ENCODE results near the gene RAD51. TPM values are rescaled to one million over a fixed set of nuclear protein-coding genes. Genes with fewer than 3 reads are reported as not detected.

RAD51 gene
- total and polyA plus RNA-seq, 9 of the 15 experiments (the other 6 are each of a cell fraction or from before 2014, with no cell fraction given) = 16.0 to 63.8 (median 34.6) TPM

- Histone ChIP-seq H2AFZ (ENCODE audit: low read depth, low read length) (peak overlapping the region; percentile 93), H3K4me3 (peak overlapping the region; percentile 54), H3K36me3 (ENCODE audit: control insufficient read depth, insufficient read depth, low read length) (peaks cover 19% of the 10 kb centered on the region; the same call in 2 of the 3 replicates), H4K20me1 (replicated peaks; ENCODE audit: control insufficient read depth, insufficient read depth, low read length) (no peaks in the 10 kb centered on the region), H3K4me1 (replicated peaks in 1 of 2; ENCODE audit: control insufficient read depth in 2 of 2, insufficient read depth in 2 of 2, low read length in 2 of 2) (peaks cover 5 to 14% of the 10 kb centered on the region in 2 experiments; a peak in 4 of 5 replicates), H3K4me2 (ENCODE audit: insufficient read depth, low read length) (peak overlapping the region; percentile 88), H3K9me1 (ENCODE audit: control insufficient read depth, insufficient read depth, low read length) (no peaks in the 10 kb centered on the region), H3K27ac (ENCODE audit: extremely low read depth, low read depth, low read length) (peak overlapping the region; percentile 90), H3K9ac (ENCODE audit: insufficient read depth in 1 of 2, low read depth in 2 of 2, low read length in 2 of 2) (peak overlapping the region; percentile 86 to 99), H3K27me3 (ENCODE audit: control insufficient read depth in 2 of 2, insufficient read depth in 2 of 2, low read length in 2 of 2) (no peaks in the 10 kb centered on the region), H3K79me2 (ENCODE audit: control insufficient read depth, insufficient read depth, low read length) (peaks cover 48% of the 10 kb centered on the region), H3K9me3 (replicated peaks; ENCODE audit: control insufficient read depth, insufficient read depth, low read depth, low read length) (no peaks in the 10 kb centered on the region)
- no TSS peak for BruUV-seq (replicated peaks)
- intact Hi-C loops (cut with micrococcal nuclease) = loop anchor here (5.0 kb wide), 1 partner anchor 102 kb away; the partner anchor contains the start of gene KNL1
- CTCF ChIA-PET (ENCODE audit: low intra/inter-chr PET ratio) = interaction anchor here (0.5 kb wide), 1 partner anchor 15 kb away, joined by 3 read pairs; no protein-coding TSS in a partner anchor
- in situ Hi-C loops (cut with MboI) = no loop called here
- POLR2A ChIA-PET = interaction anchor here (0.6 to 2.8 kb wide), 19 partner anchors 9 to 536 kb away, joined by 3 to 13 read pairs (median 4); partner anchors contain the start of genes GCHFR and SPINT1
- ATAC-seq = no peak
- peak in 1 of 4 experiments; percentile 29 for DNase-seq (ENCODE audit: extremely low read depth in 1 of 4, low spot score in 3 of 4)
- WGBS (ENCODE audit: insufficient coverage, low coverage, missing lambda C conversion rate) = 11% methylated on average over 31 of the region's 31 CpGs
- no peak for FAIRE-seq
- TF ChIP-seq SP2 (IDR thresholded peaks at IDR 0.05; ENCODE audit: extremely low read depth, low read depth, low read length, poor library complexity, severe bottlenecking) (no peak), RFX7 (CRISPR knock-in tag; IDR thresholded peaks at IDR 0.05) (no peak), DMBX1 (CRISPR knock-in tag; IDR thresholded peaks at IDR 0.05; ENCODE audit: borderline replicate concordance) (0 out of 2 replicates have a peak, but pooled peaks have one; percentile 12), ZNF282 (CRISPR knock-in tag; IDR thresholded peaks at IDR 0.05) (no peak), TEAD4 (IDR thresholded peaks at IDR 0.05; ENCODE audit: low read length) (peak; percentile 74), TEAD4 (CRISPR knock-in tag; IDR thresholded peaks at IDR 0.05; ENCODE audit: borderline replicate concordance) (no peak; the same call in 1 of the 2 replicates), TEAD1 (CRISPR knock-in tag; IDR thresholded peaks at IDR 0.05) (peak in 1 of 2 experiments; percentile 88; a peak in 1 of 4 replicates), SMAD2 (IDR thresholded peaks at IDR 0.05; ENCODE audit: low read depth, low read length) (no peak), ZNF174 (CRISPR knock-in tag; IDR thresholded peaks at IDR 0.05) (no peak), CBX1 (IDR thresholded peaks at IDR 0.05; ENCODE audit: low read depth) (no peak), RBM39 (optimal IDR thresholded peaks at IDR 0.05; ENCODE audit: low read depth, low read length) (no peak), IRF1 (CRISPR knock-in tag; IDR thresholded peaks at IDR 0.05; ENCODE audit: borderline replicate concordance) (no peak), ELF4 (CRISPR knock-in tag; IDR thresholded peaks at IDR 0.05) (0 out of 2 replicates have a peak, but pooled peaks have one; percentile 25), CREB3L1 (IDR thresholded peaks at IDR 0.05; ENCODE audit: borderline replicate concordance, low read depth) (0 out of 2 replicates have a peak, but pooled peaks have one; percentile 15), CBFA2T3 (IDR thresholded peaks at IDR 0.05) (peak; percentile 30), ZNF224 (CRISPR knock-in tag; IDR thresholded peaks at IDR 0.05) (no peak), NEUROD1 (IDR thresholded peaks at IDR 0.05; ENCODE audit: borderline replicate concordance, low read depth, low read length, partially characterized antibody) (no peak), SP1 (CRISPR knock-in tag; IDR thresholded peaks at IDR 0.05) (0 out of 2 replicates have a peak, but pooled peaks have one; percentile 33)
- TF ChIP-seq, protein P1, sequence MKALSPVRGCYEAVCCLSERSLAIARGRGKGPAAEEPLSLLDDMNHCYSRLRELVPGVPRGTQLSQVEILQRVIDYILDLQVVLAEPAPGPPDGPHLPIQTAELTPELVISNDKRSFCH (CRISPR knock-in tag; IDR thresholded peaks at IDR 0.05) = no peak
- TF ChIP-seq, protein P1 (tag; IDR thresholded peaks at IDR 0.05) = 0 out of 2 replicates have a peak, but pooled peaks have one; percentile 25
These were observed 878 bp upstream of the RAD51 start for GRCh38 chr15:40693904-40694687.
